Epithelial cell of prostate (primary cell): Measurements from ENCODE around the gene DBT.
"Not testable (repeated sequence)": the region's sequence is repeated elsewhere in the genome, so short reads cannot be mapped to it uniquely, and the experiment has no call there.

ENCODE experiments used
- DNase-seq: peaks from one replicate; pipeline ENCODE4 v3.0.0-alpha.2; 2011; ENCODE audit warnings: low read depth, low spot score
- H3K27ac ChIP-seq: fragments of 450-650 bp; 2 replicates; pipeline ENCODE4 v1.5.1; 2017; ENCODE audit warnings: mild to moderate bottlenecking

Gene DBT

GRCh38 chr1:100205593-100205992, 44.0 kb downstream of the DBT start:
- DNase-seq, H3K27ac ChIP-seq: not testable (repeated sequence)

GRCh38 chr1:100205103-100205502, 44.5 kb downstream of the DBT start:
- H3K27ac ChIP-seq, DNase-seq: not testable (repeated sequence)

DNA sequence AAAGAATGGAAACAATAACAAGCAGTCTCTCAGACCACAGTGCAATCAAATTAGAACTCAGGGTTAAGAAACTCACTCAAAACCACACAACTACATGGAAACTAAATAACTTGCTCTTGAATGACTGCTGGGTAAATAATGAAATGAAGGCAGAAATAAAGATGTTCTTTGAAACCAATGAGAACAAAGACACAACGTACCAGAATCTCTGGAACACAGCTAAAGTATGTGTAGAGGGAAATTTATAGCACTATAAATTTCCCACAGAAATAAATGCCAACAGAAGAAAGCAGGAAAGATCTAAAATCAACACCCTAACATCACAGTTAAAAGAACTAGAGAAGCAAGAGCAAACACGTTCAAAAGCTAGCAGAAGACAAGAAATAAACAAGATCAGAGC, 46.9 kb downstream of the DBT start:
- not testable (repeated sequence) for H3K27ac ChIP-seq, DNase-seq

DNA sequence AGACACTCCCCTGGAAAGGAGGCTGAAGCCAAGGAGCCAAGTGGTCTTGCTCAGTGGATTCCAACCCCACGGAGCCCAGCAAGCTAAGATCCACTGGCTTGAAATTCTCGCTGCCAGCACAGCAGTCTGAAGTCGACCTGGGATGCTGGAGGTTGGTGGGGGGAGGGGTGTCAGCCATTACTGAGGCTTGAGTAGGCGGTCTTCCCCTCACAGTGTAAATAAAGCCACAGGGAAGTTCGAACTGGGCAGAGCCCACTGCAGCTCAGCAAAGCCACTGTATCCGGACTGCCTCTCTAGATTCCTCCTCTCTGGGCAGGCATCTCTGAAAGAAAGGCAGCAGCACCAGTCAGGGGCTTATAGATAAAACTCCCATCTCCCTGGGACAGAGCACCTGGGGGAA, 49.6 kb downstream of the DBT start:
- not testable (repeated sequence) for H3K27ac ChIP-seq, DNase-seq

DNA sequence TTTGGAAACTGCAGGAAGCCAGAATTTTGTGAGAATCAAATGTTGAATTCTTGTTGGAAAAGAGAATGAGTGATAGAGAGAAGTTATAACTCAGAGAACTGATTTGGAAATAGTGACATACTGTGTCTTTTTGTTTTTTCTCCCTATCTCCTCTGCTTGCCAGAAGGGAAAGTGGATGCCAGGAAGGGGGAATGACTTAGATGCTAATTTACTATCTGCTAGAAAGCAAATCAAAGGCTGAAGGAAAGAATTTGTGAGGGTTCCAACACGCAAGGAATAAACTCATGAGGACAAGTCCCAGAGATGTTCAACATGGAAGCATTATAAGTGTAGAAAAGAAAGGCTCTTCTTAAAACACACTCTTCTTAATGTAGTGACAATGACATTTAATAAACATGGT, 51.0 kb downstream of the DBT start:
- DNase-seq = no peak
- H3K27ac ChIP-seq = no peak overlapping the region

DNA sequence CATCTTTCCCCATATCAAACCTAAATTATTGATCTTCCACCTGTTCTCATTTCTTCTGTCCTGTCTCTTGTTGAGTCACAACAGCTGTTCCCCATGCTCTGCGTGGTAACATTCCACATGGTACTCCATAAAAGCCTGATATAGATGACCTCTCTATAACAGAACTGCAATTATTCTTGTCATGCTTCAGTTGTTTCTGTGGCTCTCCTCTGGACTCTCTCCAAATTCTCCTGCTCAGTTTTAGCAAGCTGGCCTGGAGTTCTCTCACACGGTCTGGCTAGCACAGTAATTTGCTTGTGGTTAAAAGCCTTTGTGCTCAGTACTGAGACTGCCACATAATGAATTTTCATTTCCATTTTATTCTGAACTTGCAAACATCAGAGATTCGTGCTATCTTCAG, 61.0 kb downstream of the DBT start:
- DNase-seq = no peak
- H3K27ac ChIP-seq = no peak overlapping the region

DNA sequence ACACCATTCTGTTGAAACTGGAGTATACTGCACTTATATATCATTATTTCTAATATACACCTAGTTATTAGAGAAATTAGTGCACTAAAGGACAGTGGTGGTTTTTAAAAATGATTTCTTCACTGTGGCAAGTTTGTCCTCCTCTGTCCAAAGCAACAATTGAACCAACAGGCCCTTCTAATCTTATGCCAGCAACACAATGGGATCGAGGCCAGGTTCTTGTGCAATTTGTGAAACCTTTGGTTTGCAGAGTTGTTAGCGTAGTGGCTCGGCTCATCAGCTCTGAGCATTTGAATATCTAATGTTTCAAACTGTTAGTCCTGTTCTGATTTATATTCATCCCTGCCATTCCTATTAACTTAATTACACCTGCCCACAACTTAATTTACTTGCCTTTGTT, 61.7 kb downstream of the DBT start:
- no peak for DNase-seq
- H3K27ac ChIP-seq = no peak overlapping the region

DNA sequence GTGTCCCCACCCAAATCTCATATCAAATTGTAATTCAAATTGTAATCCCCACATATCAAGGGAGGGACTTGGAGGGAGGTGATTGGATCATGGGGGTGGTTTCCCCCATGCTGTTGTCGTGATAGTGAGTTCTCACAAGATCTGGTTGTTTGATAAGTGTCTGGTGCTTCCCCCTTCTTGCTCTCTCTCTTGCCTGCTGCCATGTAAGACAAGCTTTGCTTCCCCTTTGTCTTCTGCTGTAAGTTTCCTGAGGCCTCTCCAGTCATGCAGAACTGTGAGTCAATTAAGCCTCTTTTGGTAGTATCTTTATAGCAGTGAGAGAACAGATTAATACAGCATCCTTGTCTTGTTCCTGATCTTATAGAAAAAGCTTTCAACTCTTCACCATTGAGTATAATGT, 65.1 kb downstream of the DBT start:
- no peak overlapping the region for H3K27ac ChIP-seq
- DNase-seq = no peak

DNA sequence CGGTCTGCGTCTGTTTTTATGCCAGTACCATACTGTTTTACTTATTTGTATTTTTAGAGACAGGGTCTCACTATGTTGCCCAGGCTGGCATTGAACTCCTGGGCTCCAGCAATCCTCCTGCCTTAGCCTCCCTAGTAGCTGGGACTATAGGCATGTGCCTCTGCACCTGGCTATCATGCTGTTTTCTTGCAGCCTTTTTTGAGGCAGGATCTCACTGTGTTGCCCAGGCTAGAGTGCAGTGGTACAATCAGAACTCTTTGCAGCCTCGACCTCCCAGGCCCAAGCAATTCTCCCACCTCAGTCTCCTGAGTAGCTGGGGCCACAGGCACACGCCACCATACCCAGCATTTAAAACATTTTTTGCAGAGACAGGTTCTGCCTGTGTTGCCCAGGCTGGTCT, 66.3 kb downstream of the DBT start:
- H3K27ac ChIP-seq = no peak overlapping the region
- DNase-seq = no peak

DNA sequence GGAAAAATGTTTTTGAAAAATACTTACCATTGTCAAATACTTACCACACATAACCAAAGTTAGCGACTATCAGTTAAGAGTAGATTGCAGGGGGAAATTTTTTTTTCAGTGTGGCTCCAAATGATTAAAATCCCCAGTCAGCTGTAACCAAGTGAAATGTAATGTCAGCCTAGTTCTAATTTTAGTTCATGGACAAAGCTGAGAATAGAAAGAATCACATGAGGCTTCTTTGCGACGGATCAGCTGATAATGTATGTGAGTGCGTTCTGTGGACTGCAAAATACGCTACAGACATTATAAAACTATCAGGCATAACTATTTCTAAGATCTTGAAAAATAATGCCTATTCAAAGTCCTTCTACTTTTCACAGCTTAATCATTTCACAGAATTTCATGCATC, 71.5 kb downstream of the DBT start, which contains the start of gene LRRC39:
Gene LRRC39, minus strand, starts transcription at position 166 of the 400 bp plus-strand sequence. CDS start 9,740 bp downstream, outside the sequence.
- H3K27ac ChIP-seq = no peak within 1 kb of the TSS
- no peak for DNase-seq

DNA sequence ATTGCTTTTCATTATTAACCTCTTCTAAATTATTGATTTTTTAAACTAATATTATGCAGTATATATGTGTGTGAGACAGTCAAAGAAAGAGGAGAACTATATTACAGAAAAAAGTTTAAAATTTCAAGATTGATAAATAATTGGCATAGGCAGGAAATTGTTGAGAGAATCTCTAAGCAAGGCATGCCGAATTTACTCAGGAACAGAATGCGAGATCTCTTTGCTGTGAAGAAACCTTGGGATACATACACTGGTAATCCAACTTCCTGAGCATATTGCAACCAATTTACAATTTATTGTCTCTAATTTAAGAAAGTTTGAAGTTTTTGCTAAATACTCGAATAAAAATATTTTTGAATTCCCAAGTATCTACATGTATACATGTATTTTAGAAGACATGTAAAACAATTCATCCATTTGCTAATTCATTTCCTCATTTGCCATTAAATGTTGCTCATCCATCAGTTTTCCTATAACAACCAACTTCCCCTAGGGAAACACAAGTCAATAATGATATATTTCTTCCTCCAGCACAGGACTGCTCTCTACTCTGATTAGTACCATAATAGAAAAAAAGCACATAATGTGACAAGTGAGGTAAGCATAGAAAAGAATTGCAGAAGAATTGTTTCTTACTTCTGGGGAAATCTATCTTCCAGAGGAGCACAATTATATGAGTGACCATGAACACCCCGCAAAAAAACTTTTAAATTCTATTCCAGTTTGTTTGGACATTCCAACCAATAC, 72.2 kb downstream of the DBT start:
- no peak overlapping the region for H3K27ac ChIP-seq
- DNase-seq = no peak

- H3K27ac ChIP-seq = no peak overlapping the region
- no peak for DNase-seq
These were observed 81.6 kb downstream of the DBT start for GRCh38 chr1:100168051-100168450.

DNA sequence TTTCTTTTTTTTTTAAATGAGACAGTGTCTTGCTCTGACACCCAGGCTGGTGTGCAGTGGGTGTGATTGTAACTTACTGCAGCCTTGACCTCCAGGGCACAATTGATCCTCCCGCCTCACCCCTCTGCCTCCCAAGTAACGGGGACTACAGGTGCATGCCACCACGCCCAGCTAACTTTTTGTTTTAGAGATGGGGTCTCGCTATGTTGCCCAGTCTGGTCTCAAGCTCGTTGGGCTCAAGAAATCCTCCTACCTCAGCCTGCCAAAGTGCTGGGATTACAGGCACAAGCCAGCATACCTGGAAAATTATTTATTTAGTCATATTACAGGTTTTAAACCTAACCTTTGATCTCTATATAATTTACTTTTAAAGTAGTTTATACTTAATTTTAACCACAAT, 84.9 kb downstream of the DBT start:
- no peak for DNase-seq
- H3K27ac ChIP-seq = no peak overlapping the region

DNA sequence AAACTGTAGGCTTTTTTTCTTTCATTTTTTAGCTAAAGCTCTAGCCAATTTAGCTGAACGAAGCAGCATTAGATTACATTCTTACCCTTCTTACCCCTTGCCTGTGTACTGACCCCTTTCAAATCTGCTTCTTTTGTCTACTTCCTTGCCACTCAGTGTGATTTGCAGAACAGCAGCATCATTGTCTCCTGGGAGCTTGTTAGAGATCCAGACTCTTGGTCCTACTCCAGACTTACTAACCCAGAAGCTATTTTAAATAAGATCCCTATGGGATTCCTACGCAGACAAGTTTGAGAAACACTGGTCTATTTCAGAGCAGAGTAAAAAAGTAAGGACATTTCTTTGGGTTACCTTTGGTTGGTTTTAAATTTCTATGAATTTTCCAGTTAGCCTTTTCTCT, 85.4 kb downstream of the DBT start:
- DNase-seq = no peak
- H3K27ac ChIP-seq = no peak overlapping the region

DNA sequence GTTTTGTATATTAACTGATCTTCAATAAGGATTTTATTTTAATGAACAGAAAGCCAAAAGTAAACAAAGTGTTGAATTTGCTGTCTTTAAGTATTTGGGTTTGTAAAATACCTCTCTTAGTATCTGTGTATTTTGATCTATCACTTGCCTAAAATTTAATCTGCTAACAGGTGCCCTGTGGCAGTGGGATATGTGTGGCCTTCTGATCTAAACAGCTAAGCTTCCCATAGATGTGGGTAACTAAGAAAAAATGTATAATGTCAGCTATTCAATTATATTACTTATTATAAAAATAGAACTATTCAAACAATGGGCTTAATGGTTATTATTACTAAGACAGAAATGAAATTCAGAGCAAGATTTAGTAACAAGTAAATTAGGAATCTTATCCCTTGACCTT, 86.8 kb downstream of the DBT start:
- H3K27ac ChIP-seq = no peak overlapping the region
- no peak for DNase-seq

- no peak overlapping the region for H3K27ac ChIP-seq
- DNase-seq = no peak
These were observed 97.4 kb downstream of the DBT start for GRCh38 chr1:100152271-100152670.

DNA sequence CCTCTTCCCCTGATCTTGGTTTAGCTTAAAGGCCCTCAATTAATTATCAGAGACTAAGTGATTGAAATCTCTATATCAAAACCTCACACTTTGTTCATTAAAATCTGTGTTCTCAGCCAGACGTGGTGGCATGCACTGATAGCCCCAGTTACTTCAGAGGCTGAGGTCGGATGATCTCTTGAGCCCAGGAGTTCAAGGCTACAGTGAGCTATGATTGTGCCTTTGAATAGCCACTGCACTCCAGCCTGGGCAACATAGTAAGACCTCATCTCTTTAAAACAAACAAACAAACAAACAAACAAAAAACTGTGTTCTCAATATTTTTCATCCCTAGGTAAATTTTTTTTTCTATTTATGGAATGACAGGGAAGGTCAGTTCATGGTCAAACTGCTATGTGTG, 98.0 kb downstream of the DBT start:
- H3K27ac ChIP-seq = no peak overlapping the region
- DNase-seq = no peak

DNA sequence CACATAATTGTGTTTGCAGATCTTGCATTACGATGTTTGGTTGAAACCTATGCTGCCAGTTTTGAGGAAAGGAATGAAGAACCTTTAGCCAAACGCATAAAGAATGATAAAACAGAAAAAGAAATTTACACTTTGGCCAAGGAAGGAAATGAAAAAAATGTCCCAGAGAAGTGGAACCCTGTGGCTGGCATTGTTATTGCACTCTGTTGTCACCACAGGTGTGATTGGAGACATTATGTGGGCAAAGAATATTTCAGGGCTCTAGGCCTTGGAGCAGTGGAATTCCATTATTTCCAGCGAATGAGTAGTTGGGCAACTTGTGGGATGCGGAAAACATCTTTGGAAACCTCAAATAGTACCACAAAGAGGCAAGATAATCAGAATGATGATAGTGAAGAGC, 101.8 kb downstream of the DBT start:
- no peak for DNase-seq
- H3K27ac ChIP-seq = no peak overlapping the region

GRCh38 chr1:100146958-100147357, 102.7 kb downstream of the DBT start:
- no peak for DNase-seq
- no peak overlapping the region for H3K27ac ChIP-seq

GRCh38 chr1:100145116-100145515, 104.5 kb downstream of the DBT start:
- no peak for DNase-seq
- no peak overlapping the region for H3K27ac ChIP-seq

DNA sequence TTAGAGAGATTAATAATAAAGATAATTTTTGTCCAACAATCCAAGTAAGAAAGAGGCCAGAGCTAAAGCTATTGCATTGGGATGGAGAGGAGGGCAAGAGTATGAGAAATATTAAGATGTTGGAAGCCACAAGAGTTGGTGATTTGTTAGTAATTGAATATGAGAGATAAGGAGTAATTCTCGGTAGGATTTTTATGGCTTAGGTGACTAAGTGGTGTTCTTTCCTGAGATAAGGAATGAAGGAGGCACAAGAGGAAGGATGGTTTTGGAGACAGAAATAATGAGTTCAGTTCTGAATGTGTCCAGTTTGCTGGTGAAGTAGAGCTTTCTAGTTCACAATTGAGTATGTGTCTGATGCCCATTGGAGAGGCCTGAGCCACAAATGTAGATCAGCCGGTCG, 107.3 kb downstream of the DBT start:
- no peak overlapping the region for H3K27ac ChIP-seq
- no peak for DNase-seq

GRCh38 chr1:100141192-100141591, 108.4 kb downstream of the DBT start:
- no peak overlapping the region for H3K27ac ChIP-seq
- no peak for DNase-seq
